ENCODE results near the gene DSC1.

The DSC1 gene

DNA sequence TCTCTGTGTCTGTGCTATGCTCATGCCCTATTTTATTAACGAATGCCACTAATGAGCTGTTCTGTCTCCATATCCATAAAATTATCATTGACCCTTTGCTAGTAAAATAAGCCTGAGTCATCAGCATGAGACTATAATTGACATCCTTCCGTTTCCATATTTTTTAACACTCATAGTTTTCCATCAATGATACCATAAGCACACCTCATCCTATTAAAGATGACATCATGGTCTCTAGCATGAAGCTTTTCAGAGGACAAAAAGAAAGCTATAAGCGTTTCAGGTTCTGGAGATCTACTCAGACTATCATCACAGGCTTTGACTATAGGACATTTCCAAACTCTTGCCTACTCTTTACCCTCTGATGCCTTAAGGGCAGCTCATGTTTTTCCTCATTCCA, 59.2 kb downstream of the DSC1 start:
- no peak for DNase-seq (ENCODE audit: low read depth)

DNA sequence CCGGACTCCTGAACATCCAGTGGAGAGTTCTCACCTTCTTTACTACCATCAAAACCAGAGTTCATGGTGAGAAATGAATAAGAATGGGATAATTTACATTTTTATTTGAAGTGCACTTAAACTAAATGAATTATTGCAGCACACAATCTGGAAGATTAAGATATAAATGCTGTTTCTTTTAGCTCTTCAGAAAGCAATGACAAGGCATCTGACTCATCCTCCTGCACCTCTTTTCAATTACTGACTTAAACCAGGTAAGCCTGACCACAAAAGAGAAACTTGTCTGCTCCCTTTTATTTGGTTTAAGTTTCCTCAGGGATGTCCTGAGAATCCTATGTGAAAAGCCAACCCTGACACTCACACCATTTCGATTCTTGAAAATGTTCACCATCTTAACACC, 59.7 kb downstream of the DSC1 start:
- no peak for DNase-seq (ENCODE audit: low read depth)

DNA sequence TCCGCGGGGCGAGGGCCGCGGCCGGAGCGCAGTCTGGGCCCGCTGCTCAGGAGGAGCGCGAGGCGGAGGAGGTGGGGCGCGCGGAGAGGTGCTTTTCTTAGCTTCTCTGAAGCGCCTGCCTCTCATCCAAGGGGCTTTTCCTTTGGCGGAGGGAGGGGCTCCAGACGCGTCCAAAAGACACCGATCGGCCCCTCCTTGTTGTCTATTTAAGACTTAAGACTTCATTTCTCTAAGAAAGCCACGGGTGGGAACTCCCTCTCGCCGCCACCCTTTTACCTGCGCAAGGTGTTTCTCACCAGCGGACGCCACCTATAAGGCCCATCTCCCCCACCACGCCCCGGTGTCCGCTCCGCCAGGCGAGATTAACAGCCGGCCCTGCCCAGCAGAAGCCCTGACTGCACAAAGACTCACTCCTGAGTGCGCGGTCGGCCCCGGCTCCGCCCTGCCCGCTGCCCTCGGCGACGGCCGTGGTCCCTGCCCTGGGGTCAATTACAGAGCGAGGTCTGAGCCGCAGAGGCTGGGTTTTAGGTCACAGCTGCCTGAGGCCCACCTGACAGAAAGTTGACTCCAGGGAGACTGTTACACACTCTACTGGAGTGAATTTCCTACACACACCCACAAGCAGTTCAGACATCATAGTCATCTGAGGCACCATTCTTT, 60.5 kb downstream of the DSC1 start, which contains the start of gene DSC2:
Gene DSC2 (minus strand): TSS at position 397 of the 660 bp plus-strand sequence. CDS start 450 bp downstream, outside the sequence.
- no peak for DNase-seq (ENCODE audit: low read depth)

DNA sequence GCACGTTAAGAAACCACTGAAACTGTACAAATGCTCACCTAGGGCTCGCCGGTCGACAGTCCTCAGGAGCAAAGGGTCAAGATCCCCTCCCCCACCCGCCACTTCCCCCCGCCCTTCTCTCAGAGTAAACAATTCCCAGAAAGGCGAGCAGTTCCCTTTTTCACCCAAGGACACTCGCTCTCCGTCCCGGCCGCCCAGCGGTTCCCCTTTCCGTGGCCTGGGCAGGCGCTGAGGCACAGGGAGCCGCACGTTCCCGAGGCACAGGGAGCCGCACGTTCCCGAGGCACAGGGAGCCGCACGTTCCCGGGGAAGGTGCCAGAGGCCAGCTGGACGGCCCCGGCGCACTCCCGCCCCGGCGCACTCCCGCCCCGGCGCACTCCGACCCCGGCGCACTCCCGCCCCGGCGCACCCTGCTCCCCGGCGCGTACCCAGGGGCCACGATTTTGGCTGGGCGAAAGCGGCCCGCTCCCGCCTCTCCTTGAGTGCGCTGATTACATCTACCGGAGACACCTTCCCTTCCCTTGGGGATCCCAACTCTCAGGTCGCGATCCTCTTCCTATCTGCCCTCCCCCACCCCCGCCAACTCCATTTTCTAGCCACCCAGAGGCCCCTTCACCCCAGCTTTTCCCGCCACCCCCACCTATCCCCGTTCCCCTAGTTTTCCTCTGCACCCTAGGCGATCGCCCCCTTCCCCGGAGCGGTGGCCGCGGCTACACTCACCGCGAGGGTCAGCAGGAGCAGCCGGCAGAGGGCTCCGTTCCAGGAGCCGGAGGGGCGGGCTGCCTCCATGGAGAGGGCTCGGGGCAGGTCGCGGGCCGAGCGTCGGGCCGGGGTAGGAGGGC, 61.3 kb downstream of the DSC1 start:
- DNase-seq (ENCODE audit: low read depth), result no peak

DNA sequence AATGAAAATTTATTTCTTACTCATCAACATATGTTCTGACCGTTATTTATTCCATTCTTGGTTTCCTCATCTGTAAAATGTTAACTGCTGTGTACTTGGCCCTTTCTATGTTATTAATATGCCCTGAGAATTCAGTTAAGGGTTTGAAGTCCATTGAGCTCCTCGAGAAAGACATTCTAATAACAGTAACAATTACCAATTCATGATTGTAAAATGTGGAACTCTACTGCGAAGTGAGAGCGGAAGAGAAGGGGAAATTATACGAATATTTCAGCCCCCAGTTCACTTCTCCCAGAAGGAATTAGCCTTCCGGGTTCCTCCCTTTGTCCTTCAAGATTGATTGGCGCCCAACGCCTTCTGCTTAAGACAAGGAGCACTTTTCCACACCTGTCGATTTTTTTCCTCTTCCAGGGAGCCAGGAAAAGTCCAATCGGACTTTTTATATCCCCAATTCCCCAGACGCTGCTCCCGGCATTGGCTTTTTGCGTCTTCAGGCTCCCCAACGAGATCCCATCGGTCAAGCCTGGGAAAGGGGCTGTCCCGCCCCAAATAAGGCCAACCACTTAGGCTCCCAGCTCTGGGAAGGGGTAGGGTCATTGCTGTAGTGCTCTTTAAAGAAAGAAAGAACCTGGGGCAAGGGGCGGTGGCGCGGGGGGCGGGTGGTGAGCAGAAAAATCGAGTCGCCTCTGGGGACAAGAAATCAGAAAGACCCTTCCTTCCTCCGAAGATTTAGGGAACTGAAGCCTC, 62.0 kb downstream of the DSC1 start:
- DNase-seq (ENCODE audit: low read depth), result no peak

DNA sequence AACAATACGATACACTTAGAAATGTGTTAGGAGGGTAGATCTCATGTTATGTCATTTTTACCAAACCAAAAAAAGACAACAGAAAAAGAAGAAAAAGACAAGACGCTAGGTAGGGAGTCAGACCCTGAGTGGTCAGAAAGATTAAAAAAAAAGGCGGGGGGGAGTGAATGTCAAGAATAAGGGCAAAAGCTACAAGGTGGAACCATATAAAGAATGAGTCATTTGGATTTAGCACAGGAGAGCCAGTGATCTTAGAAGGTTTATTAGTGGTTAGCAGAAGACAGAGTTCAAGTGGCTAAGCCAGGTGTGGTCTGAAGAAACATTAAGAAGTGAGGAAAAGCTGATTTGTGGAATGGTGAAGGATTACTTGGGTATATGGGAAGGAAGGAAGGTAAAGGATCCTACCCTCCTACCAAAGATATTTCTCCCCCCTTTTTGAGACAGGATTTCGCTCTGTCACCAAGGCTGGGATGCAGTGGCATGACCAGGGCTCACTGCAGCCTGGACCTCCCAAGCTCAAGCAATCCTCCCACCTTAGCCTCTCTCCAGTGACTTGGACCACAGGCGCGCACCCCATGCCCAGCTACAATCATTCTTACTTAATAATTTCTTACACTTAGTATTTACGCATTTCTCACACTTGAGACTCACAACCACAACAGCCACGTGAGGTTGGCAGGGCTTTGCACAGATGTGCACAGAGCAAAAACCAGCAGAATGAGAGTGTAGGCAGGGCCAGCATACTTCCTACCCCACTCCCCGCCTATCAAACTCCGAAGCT, 63.0 kb downstream of the DSC1 start:
- DNase-seq (ENCODE audit: low read depth), result no peak

DNA sequence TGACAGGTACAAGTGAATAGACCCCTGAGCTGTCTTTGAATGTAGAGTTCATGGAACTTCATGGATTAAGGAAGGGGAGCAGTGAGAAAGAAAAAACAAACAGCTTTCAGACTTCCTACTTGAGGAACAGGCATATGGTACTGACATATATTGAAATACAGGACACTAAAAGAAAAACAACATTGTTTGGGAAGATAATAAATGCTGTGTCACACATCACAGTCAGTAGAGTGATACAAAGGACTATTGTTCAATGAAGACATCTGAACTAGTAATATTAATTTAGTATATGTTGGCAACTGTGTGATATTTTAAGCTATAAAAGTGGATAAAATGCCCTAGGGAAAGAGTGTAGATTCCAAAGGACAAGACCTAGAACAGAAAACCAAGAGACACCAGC, 63.8 kb downstream of the DSC1 start:
- DNase-seq (ENCODE audit: low read depth), result no peak

DNA sequence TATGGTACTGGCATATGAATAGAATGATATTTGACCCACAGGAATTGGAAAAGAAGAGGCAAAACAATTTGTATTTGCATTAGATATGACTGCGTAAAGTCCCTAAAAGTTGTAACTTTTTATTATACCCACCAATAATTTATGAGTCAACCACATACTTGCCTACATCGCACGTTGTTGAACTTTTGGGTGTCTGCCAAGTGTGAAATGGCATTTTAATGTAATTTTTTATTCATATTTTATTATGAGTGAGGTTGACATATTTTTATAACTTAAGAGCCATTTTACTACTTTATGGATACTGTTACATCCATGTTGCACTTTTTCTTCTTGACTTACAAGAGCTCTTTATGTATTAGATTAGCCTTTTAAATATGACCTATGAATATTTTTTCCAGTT, 65.0 kb downstream of the DSC1 start:
- DNase-seq (ENCODE audit: low read depth), result no peak

DNA sequence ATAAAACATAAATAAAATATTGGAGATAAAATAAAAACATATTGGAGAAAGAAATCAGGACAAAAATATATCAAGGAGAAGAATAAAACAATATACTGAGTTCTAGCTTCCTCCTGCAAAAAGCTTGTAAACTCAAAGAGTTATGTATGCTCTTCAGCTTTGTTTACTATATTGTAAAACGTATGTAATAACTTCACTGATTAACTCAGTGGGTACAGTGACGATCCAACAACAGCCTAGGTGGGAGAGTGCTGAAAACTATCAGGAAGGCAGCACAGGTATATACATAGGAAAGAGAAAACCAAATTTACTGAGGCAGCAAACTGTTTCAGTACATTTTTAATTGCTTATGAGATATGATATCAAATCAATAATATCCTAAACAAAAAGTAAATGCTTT, 68.8 kb downstream of the DSC1 start:
- DNase-seq (ENCODE audit: low read depth), result no peak

DNA sequence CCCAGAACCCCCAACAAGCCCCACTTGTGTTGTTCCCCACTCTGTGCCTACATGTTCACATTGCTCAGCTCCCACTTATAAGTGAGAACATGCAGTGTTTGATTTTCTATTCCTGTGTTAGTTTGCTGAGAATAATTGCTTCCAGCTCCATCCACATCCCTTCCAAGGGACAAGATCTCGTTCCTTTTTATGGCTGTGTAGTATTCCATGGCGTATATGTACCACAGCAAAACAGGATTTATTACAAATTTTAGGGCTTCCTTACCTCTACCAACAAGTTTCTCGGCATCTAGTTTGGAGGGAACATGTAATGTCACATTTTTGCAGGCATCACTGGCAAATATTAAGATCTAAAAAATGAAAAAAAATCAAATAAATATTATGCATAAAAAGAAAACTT, 69.4 kb downstream of the DSC1 start:
- DNase-seq (ENCODE audit: low read depth), result no peak

DNA sequence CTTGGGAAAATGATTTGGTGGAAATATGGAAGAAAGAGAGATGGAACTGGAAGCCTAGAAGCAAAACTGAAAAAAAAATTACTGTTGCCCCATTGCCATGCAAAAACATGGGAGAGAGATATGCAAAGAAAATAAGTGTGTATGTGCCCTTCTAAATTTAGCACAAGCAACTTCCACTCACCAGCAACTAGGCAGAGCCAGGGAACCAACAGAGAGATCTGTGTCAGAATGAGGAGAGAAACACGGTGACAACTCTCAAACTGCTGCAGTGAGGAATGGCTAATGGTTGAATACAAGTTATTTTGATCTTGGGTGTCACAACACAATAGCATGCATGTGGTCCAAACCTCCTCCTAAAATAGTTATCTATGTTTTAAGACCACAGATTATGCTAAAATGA, 71.3 kb downstream of the DSC1 start:
- DNase-seq (ENCODE audit: low read depth), result no peak

DNA sequence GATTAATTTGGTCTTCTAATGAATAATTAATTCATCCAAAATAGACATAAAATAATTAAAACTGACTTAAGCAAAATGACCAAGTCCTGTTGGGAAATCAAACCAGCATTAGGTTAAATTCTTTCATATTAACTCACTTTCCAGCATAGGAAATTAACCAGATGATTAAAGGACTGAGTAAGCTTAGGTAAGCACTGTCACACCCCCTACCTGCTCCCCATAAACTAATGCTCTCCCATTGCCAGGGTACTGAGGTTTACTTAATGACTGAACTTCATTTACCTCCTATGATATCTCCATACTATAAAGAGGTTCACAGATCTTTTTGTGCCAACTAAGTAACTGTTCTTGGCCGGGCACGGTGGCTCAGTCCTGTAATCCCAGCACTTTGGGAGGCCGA, 74.1 kb downstream of the DSC1 start:
- no peak for DNase-seq (ENCODE audit: low read depth)

DNA sequence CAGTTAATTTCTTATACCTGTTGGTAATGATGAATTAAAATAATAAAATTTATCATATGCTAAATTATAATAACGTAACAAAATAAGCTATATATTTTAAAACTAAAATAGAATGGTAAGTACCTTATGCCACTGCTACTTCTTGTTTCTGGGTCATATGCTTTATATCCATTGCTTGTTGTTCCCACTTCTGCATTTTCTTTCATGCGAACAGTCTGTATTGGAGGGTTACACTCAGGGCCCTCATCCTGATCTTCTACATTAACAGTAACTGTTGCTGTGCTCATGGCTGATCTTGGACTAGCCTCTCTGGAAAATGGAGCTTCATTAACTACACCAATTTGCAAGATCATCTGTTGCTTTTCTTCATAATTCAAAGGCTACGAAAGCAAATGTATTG, 82.7 kb downstream of the DSC1 start:
- DNase-seq (ENCODE audit: low read depth), result no peak
